GM04503 (cell line): ENCODE results near the gene POLR2C.

Experiments used
- DNase-seq: peaks from one replicate; pipeline ENCODE4 v3.0.0-alpha.2; 2012; ENCODE audit warnings: low read depth

The POLR2C gene

GRCh38 chr16:57504001-57504400 is 41.5 kb downstream of the POLR2C start:
- no peak for DNase-seq

- no peak for DNase-seq
These were observed 42.0 kb downstream of the POLR2C start for GRCh38 chr16:57504491-57504890.

GRCh38 chr16:57505169-57505568 is 42.7 kb downstream of the POLR2C start:
- DNase-seq = no peak

GRCh38 chr16:57507136-57508034 is 44.9 kb downstream of the POLR2C start:
- DNase-seq = no peak

- DNase-seq = no peak
These were observed 45.6 kb downstream of the POLR2C start for GRCh38 chr16:57508035-57508425.

GRCh38 chr16:57509231-57509923 is 46.9 kb downstream of the POLR2C start:
- DNase-seq = no peak

GRCh38 chr16:57510016-57510871 is 47.8 kb downstream of the POLR2C start:
- no peak for DNase-seq

GRCh38 chr16:57512296-57513001 is 50.0 kb downstream of the POLR2C start:
- DNase-seq = no peak

- no peak for DNase-seq
These were observed 51.1 kb downstream of the POLR2C start for GRCh38 chr16:57513371-57514102.

GRCh38 chr16:57514371-57514770 is 51.9 kb downstream of the POLR2C start:
- DNase-seq = no peak

- no peak for DNase-seq
These were observed 52.5 kb downstream of the POLR2C start for GRCh38 chr16:57514791-57515600.

- no peak for DNase-seq
These were observed 53.8 kb downstream of the POLR2C start for GRCh38 chr16:57516176-57516725.

- no peak for DNase-seq
These were observed 54.3 kb downstream of the POLR2C start for GRCh38 chr16:57516773-57517172.

GRCh38 chr16:57517397-57518367 is 55.2 kb downstream of the POLR2C start:
- no peak for DNase-seq

GRCh38 chr16:57518520-57518919 is 56.0 kb downstream of the POLR2C start:
- DNase-seq = no peak

- DNase-seq = no peak
These were observed 56.4 kb downstream of the POLR2C start for GRCh38 chr16:57518922-57519321.

- DNase-seq = no peak
These were observed 57.4 kb downstream of the POLR2C start for GRCh38 chr16:57519796-57520360.
